Nucleus accumbens (tissue), 56 donors: ENCODE results near the gene ZNG1C.
"Not testable (repeated sequence)": the region's sequence is repeated elsewhere in the genome, so short reads cannot be mapped to it uniquely, and the experiment has no call there.

Experiments used
- DNase-seq, 56 donors: peaks; one replicate each; lab custom pipeline; 2025; lab: John Stamatoyannopoulos, UW

ZNG1C gene

GRCh38 chr9:68241683-68242082 is at the start of gene ZNG1C:
Gene ZNG1C, plus strand, starts transcription at chr9:68241983. Its CDS starts 49 bp downstream, at chr9:68242032.
- DNase-seq = not testable (repeated sequence)

GRCh38 chr9:68242437-68242836 is 654 bp downstream of the ZNG1C start:
- not testable (repeated sequence) for DNase-seq

- not testable (repeated sequence) for DNase-seq
Observed at GRCh38 chr9:68281041-68281440, 39.3 kb downstream of the ZNG1C start.

- not testable (repeated sequence) for DNase-seq
Observed at GRCh38 chr9:68302567-68302966, 60.8 kb downstream of the ZNG1C start, which contains the start of gene FOXD4L3. Gene FOXD4L3, plus strand, starts transcription at chr9:68302867. Its CDS starts 85 bp downstream, at chr9:68302952.

- DNase-seq = not testable (repeated sequence)
Observed at GRCh38 chr9:68303771-68304170, 62.0 kb downstream of the ZNG1C start.

- not testable (repeated sequence) for DNase-seq
Observed at GRCh38 chr9:68304212-68304611, 62.4 kb downstream of the ZNG1C start.

GRCh38 chr9:68304777-68305176 is 63.0 kb downstream of the ZNG1C start:
- not testable (repeated sequence) for DNase-seq

GRCh38 chr9:68305680-68306285 is 64.0 kb downstream of the ZNG1C start:
- not testable (repeated sequence) for DNase-seq

- not testable (repeated sequence) for DNase-seq
Observed at GRCh38 chr9:68306391-68306964, 64.7 kb downstream of the ZNG1C start.

GRCh38 chr9:68307127-68307526 is 65.3 kb downstream of the ZNG1C start:
- not testable (repeated sequence) for DNase-seq

GRCh38 chr9:68307654-68308053 is 65.9 kb downstream of the ZNG1C start:
- DNase-seq = not testable (repeated sequence)

GRCh38 chr9:68311208-68311607 is 69.4 kb downstream of the ZNG1C start:
- DNase-seq = not testable (repeated sequence)

- not testable (repeated sequence) for DNase-seq
Observed at GRCh38 chr9:68318209-68318608, 76.4 kb downstream of the ZNG1C start.

GRCh38 chr9:68323749-68324148 is 82.0 kb downstream of the ZNG1C start:
- not testable (repeated sequence) for DNase-seq

- not testable (repeated sequence) for DNase-seq
Observed at GRCh38 chr9:68324518-68324917, 82.7 kb downstream of the ZNG1C start.

GRCh38 chr9:68329106-68329505 is 87.3 kb downstream of the ZNG1C start:
- not testable (repeated sequence) for DNase-seq

- not testable (repeated sequence) for DNase-seq
Observed at GRCh38 chr9:68330531-68331173, 88.9 kb downstream of the ZNG1C start.

- DNase-seq = not testable (repeated sequence)
Observed at GRCh38 chr9:68332122-68332521, 90.3 kb downstream of the ZNG1C start.

- DNase-seq = not testable (repeated sequence)
Observed at GRCh38 chr9:68335935-68336334, 94.2 kb downstream of the ZNG1C start.

- DNase-seq = not testable (repeated sequence)
Observed at GRCh38 chr9:68336639-68337339, 95.0 kb downstream of the ZNG1C start.

- DNase-seq = not testable (repeated sequence)
Observed at GRCh38 chr9:68338000-68338399, 96.2 kb downstream of the ZNG1C start.
